HL-60 (cell line): ENCODE results near the gene STK16.

Experiments
- DNase-seq, 2 experiments: peaks; one replicate each; pipeline ENCODE4 v3.0.0-alpha.2; 2010 to 2020; ENCODE audit warnings: low read depth in 1 of 2, low spot score in 1 of 2
- H3K27ac ChIP-seq: fragments of 250-450 bp; sonication (Bioruptor Pico); replicated peaks from 2 replicates; pipeline ENCODE4 v1.5.1; 2020; ENCODE audit warnings: mild to moderate bottlenecking, moderate library complexity
- H3K27me3 ChIP-seq: fragments of 250-450 bp; sonication (Bioruptor Pico); 2 replicates; pipeline ENCODE4 v1.5.1; 2021; ENCODE audit warnings: mild to moderate bottlenecking, moderate library complexity; ENCODE audit not compliant: insufficient read depth, poor library complexity, severe bottlenecking
- H3K4me3 ChIP-seq: replicated peaks from 2 replicates; pipeline ENCODE4 v1.5.1; 2011; ENCODE audit warnings: mild to moderate bottlenecking, control low read depth, low read length; ENCODE audit not compliant: insufficient read depth
- CTCF ChIP-seq: IDR thresholded peaks from one replicate; pipeline ENCODE4 v1.5.1; 2011; ENCODE audit warnings: low read length, control low read depth, inconsistent platforms; ENCODE audit not compliant: insufficient read depth
- GABPA ChIP-seq: IDR thresholded peaks from 2 replicates; pipeline ENCODE4 v1.6.1; 2012; ENCODE audit warnings: low read depth
- POLR2AphosphoS5 ChIP-seq: IDR thresholded peaks from 2 replicates; pipeline ENCODE4 v1.6.1; 2012; ENCODE audit warnings: low read depth
- REST ChIP-seq: IDR thresholded peaks from 2 replicates; pipeline ENCODE4 v1.6.1; 2012; ENCODE audit warnings: low read depth; ENCODE audit not compliant: insufficient replicate concordance
- SPI1 ChIP-seq: IDR thresholded peaks from 2 replicates; pipeline ENCODE4 v1.6.1; 2012; ENCODE audit warnings: low read depth, mild to moderate bottlenecking, borderline replicate concordance

The STK16 gene

GRCh38 chr2:219248845-219249202 lies 3.5 kb downstream of the STK16 start:
- Histone ChIP-seq H3K4me3 (peak overlapping the region; percentile 2; the same call in 1 of the 2 replicates), H3K27ac (peak overlapping the region; percentile 84)
- TF ChIP-seq CTCF (no peak), POLR2AphosphoS5 (no peak), REST (no peak), SPI1 (no peak), GABPA (no peak)

GRCh38 chr2:219249203-219249980 lies 4.1 kb downstream of the STK16 start:
- Histone ChIP-seq H3K27ac (peak overlapping the region; percentile 84), H3K4me3 (peak overlapping the region; percentile 2), H3K27me3 (no peaks in the 10 kb centered on the region)
- DNase-seq, result peak in 1 of 2 experiments; percentile 95
- TF ChIP-seq REST, result no peak
- peak; percentile 34; the same call in 1 of the 2 replicates for TF ChIP-seq POLR2AphosphoS5

More at GRCh38 chr2:219248845-219249202, 3.5 kb downstream of the STK16 start:
- no peaks in the 10 kb centered on the region for H3K27me3 ChIP-seq
- no peak for DNase-seq

GRCh38 chr2:219250049-219250781 lies 4.9 kb downstream of the STK16 start:
- Histone ChIP-seq H3K27me3 (no peaks in the 10 kb centered on the region), H3K4me3 (peak overlapping the region; percentile 2), H3K27ac (peak overlapping the region; percentile 84)
- TF ChIP-seq SPI1, result no peak
- no peak for TF ChIP-seq GABPA
- TF ChIP-seq REST, result no peak
- TF ChIP-seq POLR2AphosphoS5, result no peak
- no peak for TF ChIP-seq CTCF
- DNase-seq, result peak in 1 of 2 experiments; percentile 71
